HepG2 (cell line): ENCODE measurements around the gene ARMH2. TPM values are rescaled to one million over a fixed set of nuclear protein-coding genes. Genes with fewer than 3 reads are reported as not detected.

Experiments used
- AGO2 ChIP-seq: fragments of 200-400 bp; formaldehyde crosslinking; optimal IDR thresholded peaks from 2 replicates; pipeline ENCODE3; 2017; ENCODE audit warnings: mild to moderate bottlenecking, low read depth, low read length, moderate library complexity
- AHR ChIP-seq: IDR thresholded peaks from 2 replicates; pipeline ENCODE4 v1.6.1; 2018; ENCODE audit warnings: missing genetic modification reagents, missing compliant biosample characterization
- ARID2 ChIP-seq: sonication (generic); formaldehyde crosslinking; IDR thresholded peaks from 2 replicates; pipeline ENCODE4 v1.8.1; 2022; ENCODE audit warnings: mild to moderate bottlenecking, missing genetic modification reagents, borderline replicate concordance
- ARNTL ChIP-seq: sonication (generic); formaldehyde crosslinking; IDR thresholded peaks from 2 replicates; pipeline ENCODE4 v1.4.0; 2020; ENCODE audit warnings: mild to moderate bottlenecking, missing genetic modification reagents
- DZIP1 ChIP-seq: sonication (generic); formaldehyde crosslinking; IDR thresholded peaks from 2 replicates; pipeline ENCODE4 v1.5.0; 2020; ENCODE audit warnings: mild to moderate bottlenecking, missing genetic modification reagents
- GATAD2A ChIP-seq: IDR thresholded peaks from 2 replicates; pipeline ENCODE4 v1.6.1; 2016
- IRX3 ChIP-seq: sonication (generic); formaldehyde crosslinking; IDR thresholded peaks from 2 replicates; pipeline ENCODE4 v1.8.1; 2023; ENCODE audit warnings: mild to moderate bottlenecking, low read depth, missing genetic modification reagents, borderline replicate concordance
- JDP2 ChIP-seq: sonication (generic); formaldehyde crosslinking; IDR thresholded peaks from 2 replicates; pipeline ENCODE4 v1.8.1; 2022; ENCODE audit warnings: missing genetic modification reagents, borderline replicate concordance
- KLF12 ChIP-seq: sonication (generic); formaldehyde crosslinking; IDR thresholded peaks from 2 replicates; pipeline ENCODE4 v1.4.0; 2020; ENCODE audit warnings: missing genetic modification reagents, borderline replicate concordance
- MBD4 ChIP-seq: IDR thresholded peaks from 2 replicates; pipeline ENCODE4 v1.6.1; 2012; ENCODE audit warnings: low read length, inconsistent platforms, borderline replicate concordance
- MTF2 ChIP-seq: sonication (generic); formaldehyde crosslinking; IDR thresholded peaks from 2 replicates; pipeline ENCODE4 v1.5.0; 2020; ENCODE audit warnings: missing genetic modification reagents, borderline replicate concordance
- ONECUT2 ChIP-seq: sonication (generic); formaldehyde crosslinking; IDR thresholded peaks from 2 replicates; pipeline ENCODE4 v1.4.0; 2020; ENCODE audit warnings: missing genetic modification reagents
- ZFP36L1 ChIP-seq: sonication (generic); formaldehyde crosslinking; IDR thresholded peaks from 2 replicates; pipeline ENCODE4 v1.8.0; 2022; ENCODE audit warnings: mild to moderate bottlenecking, missing genetic modification reagents, moderate library complexity
- ZFP82 ChIP-seq: sonication (generic); formaldehyde crosslinking; IDR thresholded peaks from 2 replicates; pipeline ENCODE4 v1.5.1; 2020; ENCODE audit warnings: mild to moderate bottlenecking, missing genetic modification reagents, borderline replicate concordance
- ZMYM3 ChIP-seq: sonication (generic); formaldehyde crosslinking; IDR thresholded peaks from 2 replicates; pipeline ENCODE4 v1.5.1; 2020; ENCODE audit warnings: mild to moderate bottlenecking, missing genetic modification reagents
- ZNF230 ChIP-seq: sonication (generic); formaldehyde crosslinking; IDR thresholded peaks from 2 replicates; pipeline ENCODE4 v1.4.0; 2020; ENCODE audit warnings: mild to moderate bottlenecking, missing genetic modification reagents
- ZNF234 ChIP-seq: sonication (generic); formaldehyde crosslinking; conservative IDR thresholded peaks from 2 replicates; pipeline ENCODE4 v1.5.1; 2020; ENCODE audit warnings: mild to moderate bottlenecking, missing genetic modification reagents
- ZNF276 ChIP-seq: sonication (generic); formaldehyde crosslinking; IDR thresholded peaks from 2 replicates; pipeline ENCODE4 v1.4.0; 2020; ENCODE audit warnings: mild to moderate bottlenecking, low read depth, missing genetic modification reagents
- ZNF333 ChIP-seq: sonication (generic); formaldehyde crosslinking; IDR thresholded peaks from 2 replicates; pipeline ENCODE4 v1.4.0; 2020; ENCODE audit warnings: mild to moderate bottlenecking, missing genetic modification reagents, borderline replicate concordance
- ZNF547 ChIP-seq: sonication (generic); formaldehyde crosslinking; IDR thresholded peaks from 2 replicates; pipeline ENCODE4 v1.5.1; 2020; ENCODE audit warnings: mild to moderate bottlenecking, missing genetic modification reagents
- ZNF629 ChIP-seq: sonication (generic); formaldehyde crosslinking; conservative IDR thresholded peaks from 2 replicates; pipeline ENCODE4 v1.5.0; 2020; ENCODE audit warnings: missing genetic modification reagents
- ZXDC ChIP-seq: sonication (generic); formaldehyde crosslinking; IDR thresholded peaks from 2 replicates; pipeline ENCODE4 v1.5.0; 2020; ENCODE audit warnings: mild to moderate bottlenecking, missing genetic modification reagents
- polyA plus RNA-seq, 8 experiments: library from polyadenylated mRNA; depleted of rRNA in 3 of 8; stranded (reverse) in 7 of 8; unstranded in 1 of 8; fragments of >200 nt; fragmentation: Illumina TruSeq in 4 of 8; extraction: Trizol in 4 of 8; gene quantifications; 2 replicates each; pipeline versions ENCODE4 v1.2.1 to v1.2.3, GENCODE V29; 2011 to 2016; ENCODE audit warnings: low read depth in 4 of 8, missing spikeins in 1 of 8, mixed read lengths in 1 of 8; ENCODE audit not compliant: insufficient read depth in 1 of 8
- total RNA-seq, 5 experiments: library from RNA; depleted of rRNA; stranded (reverse); fragments of >200 nt; fragmentation: Illumina TruSeq; extraction: Trizol; gene quantifications; 2 replicates each; pipeline ENCODE4 v1.2.3, GENCODE V29; 2016; ENCODE audit warnings: low read depth in 1 of 5

Gene ARMH2
- total and polyA plus RNA-seq, 2 of the 13 experiments (the other 11 are each of a cell fraction or from before 2014, with no cell fraction given), result not detected

- TF ChIP-seq IRX3 (CRISPR knock-in tag) (peak; percentile 78; the same call in 1 of the 2 replicates), ONECUT2 (CRISPR knock-in tag) (0 out of 2 replicates have a peak, but pooled peaks have one; percentile 15), ZNF333 (CRISPR knock-in tag) (peak; percentile 100), JDP2 (CRISPR knock-in tag) (no peak), ZNF629 (CRISPR knock-in tag) (peak; percentile 51), ZFP36L1 (peak; percentile 99), MBD4 (no peak), KLF12 (CRISPR knock-in tag) (peak; percentile 91), ZXDC (CRISPR knock-in tag) (no peak), ZNF230 (CRISPR knock-in tag) (peak; percentile 95), ARID2 (CRISPR knock-in tag) (peak; percentile 97), MTF2 (0 out of 2 replicates have a peak, but pooled peaks have one; percentile 94), ZNF276 (CRISPR knock-in tag) (peak; percentile 93), AHR (no peak), GATAD2A (CRISPR knock-in tag) (peak; percentile 4; the same call in 1 of the 2 replicates), ZMYM3 (peak; percentile 72), DZIP1 (CRISPR knock-in tag) (peak; percentile 97), ZNF547 (CRISPR knock-in tag) (peak; percentile 98), ZNF234 (CRISPR knock-in tag) (no peak), ZFP82 (CRISPR knock-in tag) (no peak; the same call in 1 of the 2 replicates), ARNTL (CRISPR knock-in tag) (peak; percentile 95), AGO2 (peak; percentile 97)
Measured at GRCh38 chr6:24774696-24775519, 23.8 kb downstream of the ARMH2 start, which contains the start of gene GMNN (continued).
